K562 (cell line): Measurements from ENCODE around the gene UTP11. TPM values are rescaled to one million over a fixed set of nuclear protein-coding genes. Genes with fewer than 3 reads are reported as not detected.

Experiments
- ATAC-seq: fragments of 200-7000 bp; cut with Tn5 transposase; 3 replicates; pipeline ENCODE4 v1.9.1; 2020; ENCODE audit warnings: moderate library complexity
- BruUV-seq: library from RNA; stranded (reverse); fragments of 400-500 nt; replicated peaks from 2 replicates; lab custom pipeline; 2021; lab: Mats Ljungman, UMichigan
- CTCF ChIA-PET: fragments of 300-600 bp; formaldehyde crosslinking; extraction: SDS; loops from one replicate; lab custom pipeline; 2021; ENCODE audit warnings: low intra/inter-chr PET ratio; lab: Yijun Ruan, JAX
- POLR2A ChIA-PET: fragments of 300-600, 350-650 bp; sonication (Branson Sonifier 250); formaldehyde crosslinking; extraction: SDS; loops from one replicate; lab custom pipeline; 2021; ENCODE audit warnings: antibody characterized with exemption, inconsistent platforms; lab: Yijun Ruan, JAX
- DNase-seq, 4 experiments: peaks; one replicate each; pipeline versions ENCODE4 v3.0.0 to v3.0.0-alpha.2; 2011 to 2018; ENCODE audit warnings: low spot score in 3 of 4, mixed read lengths in 3 of 4; ENCODE audit errors: extremely low read depth in 1 of 4
- FAIRE-seq: peaks from 2 replicates; lab custom pipeline; 2011; peaks lifted over from hg19 to GRCh38; lab: Jason Lieb, UNC
- H2AFZ ChIP-seq: 2 replicates; pipeline ENCODE4 v1.6.0; 2011; ENCODE audit warnings: low read depth, low read length, control low read depth, inconsistent platforms
- H3K27ac ChIP-seq: fragments of 200-600 bp; 3 replicates; pipeline ENCODE4 v1.8.0; 2011; ENCODE audit warnings: low read depth, mild to moderate bottlenecking, control low read depth, inconsistent platforms, low read length, moderate library complexity, mixed read lengths; ENCODE audit errors: extremely low read depth
- H3K27me3 ChIP-seq, 2 experiments: fragments of 300-600 bp in 1 of 2; 2 replicates in 1 of 2; 3 replicates in 1 of 2; pipeline versions ENCODE4 v1.6.0 to v1.8.0; 2011; ENCODE audit warnings: inconsistent platforms in 2 of 2, low read length in 2 of 2, mild to moderate bottlenecking in 1 of 2, mixed read lengths in 1 of 2, moderate library complexity in 1 of 2; ENCODE audit not compliant: control insufficient read depth in 2 of 2, insufficient read depth in 2 of 2
- H3K36me3 ChIP-seq: fragments of 300-600 bp; 3 replicates; pipeline ENCODE4 v1.8.0; 2011; ENCODE audit warnings: mild to moderate bottlenecking, low read length, inconsistent platforms; ENCODE audit not compliant: control insufficient read depth, insufficient read depth
- H3K4me1 ChIP-seq, 2 experiments: fragments of 200-600 bp in 1 of 2; replicated peaks in 1 of 2; 2 replicates in 1 of 2; 3 replicates in 1 of 2; pipeline versions ENCODE4 v1.5.1 to v1.8.0; 2011; ENCODE audit warnings: inconsistent platforms in 2 of 2, low read length in 2 of 2, mild to moderate bottlenecking in 1 of 2, mixed read lengths in 1 of 2, moderate library complexity in 1 of 2; ENCODE audit not compliant: control insufficient read depth in 2 of 2, insufficient read depth in 2 of 2
- H3K4me2 ChIP-seq: 2 replicates; pipeline ENCODE4 v1.6.1; 2011; ENCODE audit warnings: low read length, control low read depth, inconsistent platforms, mixed read lengths; ENCODE audit not compliant: insufficient read depth
- H3K4me3 ChIP-seq: fragments of 200-600 bp; sonication (generic), shearing (Covaris generic); 2 replicates; pipeline ENCODE4 v1.5.1; 2016; ENCODE audit warnings: control low read depth, inconsistent platforms
- H3K79me2 ChIP-seq: fragments of 200-600 bp; 3 replicates; pipeline ENCODE4 v1.8.0; 2011; ENCODE audit warnings: low read length, inconsistent platforms; ENCODE audit not compliant: control insufficient read depth, insufficient read depth
- H3K9ac ChIP-seq, 2 experiments: 2 replicates each; pipeline versions ENCODE4 v1.6.0 to v1.6.1; 2011; ENCODE audit warnings: low read depth in 2 of 2, low read length in 2 of 2, control low read depth in 1 of 2, inconsistent platforms in 1 of 2, mild to moderate bottlenecking in 1 of 2, mixed read lengths in 1 of 2; ENCODE audit not compliant: insufficient read depth in 1 of 2
- H3K9me1 ChIP-seq: one replicate; pipeline ENCODE4 v1.6.0; 2011; ENCODE audit warnings: inconsistent platforms, mild to moderate bottlenecking, low read length, moderate library complexity; ENCODE audit not compliant: control insufficient read depth, insufficient read depth
- H3K9me3 ChIP-seq: replicated peaks from 2 replicates; pipeline ENCODE4 v1.5.1; 2011; ENCODE audit warnings: low read depth, low read length, inconsistent platforms; ENCODE audit not compliant: control insufficient read depth, insufficient read depth
- H4K20me1 ChIP-seq: replicated peaks from 2 replicates; pipeline ENCODE4 v1.6.1; 2011; ENCODE audit warnings: low read length, inconsistent platforms, mixed read lengths; ENCODE audit not compliant: control insufficient read depth, insufficient read depth
- ATF1 ChIP-seq, 2 experiments: fragments of 450-650 bp in 1 of 2; IDR thresholded peaks; 2 replicates each; pipeline ENCODE4 v1.6.1; 2016; ENCODE audit warnings: missing compliant biosample characterization in 1 of 2, missing genetic modification characterization in 1 of 2
- FOS ChIP-seq: IDR thresholded peaks from 3 replicates; pipeline ENCODE4 v1.6.1; 2011; ENCODE audit not compliant: insufficient read length; ENCODE audit errors: extremely low read depth
- FOSL1 ChIP-seq: fragments of 200-800 bp; sonication (Bioruptor generic); conservative IDR thresholded peaks from 2 replicates; pipeline ENCODE4 v1.6.1; 2016; ENCODE audit warnings: missing genetic modification characterization, missing compliant biosample characterization
- HMGN3 ChIP-seq: IDR thresholded peaks from 2 replicates; pipeline ENCODE4 v1.6.1; 2011; ENCODE audit warnings: borderline replicate concordance, low read depth, mild to moderate bottlenecking, mixed read lengths, low read length; ENCODE audit not compliant: insufficient read length; ENCODE audit errors: extremely low read depth
- JUND ChIP-seq, 2 experiments: IDR thresholded peaks; 2 replicates in 1 of 2; 3 replicates in 1 of 2; pipeline ENCODE4 v1.6.1; 2011; ENCODE audit warnings: borderline replicate concordance in 2 of 2, low read depth in 2 of 2, low read length in 2 of 2, improper control_type of control experiment in 1 of 2, missing biosample characterization in 1 of 2, missing genetic modification characterization in 1 of 2, missing genetic modification reagents in 1 of 2
- NFE2 ChIP-seq: IDR thresholded peaks from 2 replicates; pipeline ENCODE4 v1.6.1; 2014; ENCODE audit warnings: antibody characterized with exemption, low read depth
- POLR2G ChIP-seq: fragments of 200-400 bp; formaldehyde crosslinking; IDR thresholded peaks from 2 replicates; pipeline ENCODE4 v1.6.1; 2017; ENCODE audit warnings: low read depth, mild to moderate bottlenecking, antibody characterized with exemption, low read length, moderate library complexity
- POLR3G ChIP-seq: IDR thresholded peaks from 2 replicates; pipeline ENCODE4 v1.6.1; 2011; ENCODE audit not compliant: insufficient read length, insufficient replicate concordance; ENCODE audit errors: extremely low read depth
- RAD21 ChIP-seq, 2 experiments: fragments of 250-450 bp in 1 of 2; fragments of 450-650 bp in 1 of 2; sonication (Bioruptor Pico) in 1 of 2; formaldehyde crosslinking in 1 of 2; IDR thresholded peaks in 1 of 2; conservative IDR thresholded peaks in 1 of 2; 2 replicates each; pipeline versions ENCODE4 v1.4.0 to v1.8.0; 2020 to 2022; ENCODE audit warnings: mild to moderate bottlenecking in 2 of 2, moderate library complexity in 1 of 2
- RBFOX2 ChIP-seq: fragments of 200-400 bp; formaldehyde crosslinking; IDR thresholded peaks from 2 replicates; pipeline ENCODE4 v1.6.1; 2017; ENCODE audit warnings: low read depth, mild to moderate bottlenecking, low read length, moderate library complexity
- RCOR1 ChIP-seq, 2 experiments: IDR thresholded peaks; 2 replicates each; pipeline ENCODE4 v1.6.1; 2012; ENCODE audit warnings: low read depth in 2 of 2, low read length in 2 of 2, borderline replicate concordance in 1 of 2, improper control_type of control experiment in 1 of 2
- SMAD4 ChIP-seq: fragments of 250-450 bp; sonication (Bioruptor Pico); conservative IDR thresholded peaks from 2 replicates; pipeline ENCODE4 v1.8.0; 2021; ENCODE audit warnings: inconsistent platforms, mild to moderate bottlenecking, moderate library complexity
- VEZF1 ChIP-seq: fragments of 200-800 bp; sonication (Bioruptor generic); IDR thresholded peaks from 2 replicates; pipeline ENCODE4 v1.6.1; 2017; ENCODE audit warnings: missing genetic modification characterization, missing compliant biosample characterization
- ZNF140 ChIP-seq: fragments of 250-450 bp; sonication (Bioruptor Pico); IDR thresholded peaks from 2 replicates; pipeline ENCODE4 v1.8.0; 2021; ENCODE audit warnings: moderate library complexity, mild to moderate bottlenecking, inconsistent platforms
- WGBS: fragments of 100-300 bp; shearing (Covaris generic); methylation state at CpG from one replicate; pipeline ENCODE4 v1.1.6; 2016; ENCODE audit warnings: low coverage, mixed read lengths; ENCODE audit not compliant: insufficient coverage; ENCODE audit errors: missing lambda C conversion rate; 5-methylcytosine and 5-hydroxymethylcytosine counted together
- in situ Hi-C: fragments of 300-500 bp; cut with MboI; formaldehyde crosslinking; loops from 4 replicates; pipeline ENCODE4 v1.15.0; 2018; ENCODE audit warnings: inconsistent platforms, mixed read lengths
- intact Hi-C: fragments of 100-400 bp; cut with micrococcal nuclease; formaldehyde crosslinking; loops from 2 replicates; pipeline ENCODE4 v1.14.2; 2022
- polyA plus RNA-seq, 8 experiments: library from polyadenylated mRNA; depleted of rRNA in 4 of 8; stranded (reverse) in 5 of 8; unstranded in 3 of 8; fragments of >200 nt; fragmentation: Nextera tagmentation in 2 of 8; fragmentation: Illumina TruSeq in 1 of 8; extraction: Ambion mirVana in 2 of 8; extraction: Trizol in 1 of 8; gene quantifications; 2 replicates each; pipeline versions ENCODE4 v1.2.1 to v1.2.3, GENCODE V29; 2011 to 2014; ENCODE audit warnings: inconsistent platforms in 1 of 8, missing spikeins in 1 of 8
- total RNA-seq, 7 experiments: library from RNA; depleted of rRNA in 6 of 7; stranded (reverse); fragments of >200 nt in 6 of 7; fragmentation: Illumina TruSeq in 2 of 7; extraction: Trizol in 2 of 7; gene quantifications; 2 replicates each; pipeline versions ENCODE4 v1.2.1 to v1.2.3, GENCODE V29; 2011 to 2021; ENCODE audit warnings: low replicate concordance in 1 of 7
- TF ChIP-seq, protein P1 (sequence below): fragments of 250-450 bp; sonication (Bioruptor Pico); IDR thresholded peaks from 2 replicates; pipeline ENCODE4 v1.8.0; 2021; ENCODE audit warnings: borderline replicate concordance, mild to moderate bottlenecking, moderate library complexity; ENCODE audit not compliant: poor library complexity, severe bottlenecking
- TF ChIP-seq, protein P2 (sequence below): IDR thresholded peaks from 3 replicates; pipeline ENCODE4 v1.6.1; 2011; ENCODE audit warnings: borderline replicate concordance, mild to moderate bottlenecking; ENCODE audit not compliant: insufficient read length, insufficient read depth

Gene UTP11
- total and polyA plus RNA-seq, 9 of the 15 experiments (the other 6 are each of a cell fraction or from before 2014, with no cell fraction given), result 91.1 to 378 (median 221) TPM

DNA sequence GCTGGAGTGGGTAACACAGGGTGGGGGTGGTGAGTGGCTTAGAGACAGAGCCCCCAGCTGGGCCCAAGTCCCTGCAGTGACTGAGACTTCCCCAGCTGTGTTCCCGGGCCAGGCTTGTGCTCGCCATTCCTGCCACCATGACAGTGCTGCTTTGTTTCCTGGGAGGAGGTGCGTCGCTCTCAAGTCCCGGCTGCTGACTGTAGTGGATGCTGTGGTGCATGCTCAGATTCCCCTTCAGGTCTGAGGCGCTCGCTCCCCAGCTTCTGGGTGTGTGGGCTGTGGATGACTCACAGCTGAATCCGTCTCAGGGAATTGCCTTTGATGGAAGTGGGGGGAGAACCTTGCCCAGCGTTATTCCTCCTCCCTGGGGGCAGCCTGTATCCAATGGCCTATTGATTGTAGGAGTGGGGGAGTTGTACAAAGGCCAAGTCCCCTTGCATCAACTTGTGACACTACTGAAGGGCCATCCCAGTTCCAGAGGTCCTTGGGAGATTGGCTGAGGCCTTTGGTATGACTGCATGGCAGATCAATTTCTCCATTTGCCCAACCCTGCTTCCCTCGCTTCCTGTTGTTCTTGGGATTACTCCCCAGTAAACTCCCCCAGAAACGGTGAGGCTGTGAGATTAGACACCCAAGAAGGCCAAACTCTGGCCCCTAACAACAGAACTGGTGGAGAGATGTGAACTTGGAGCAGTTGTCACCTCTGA is 51.8 kb downstream of the UTP11 start:
- POLR2A ChIA-PET, result interaction anchor here (0.6 to 1.7 kb wide), 4 partner anchors 11 to 463 kb away, joined by 3 to 10 read pairs (median 4); no protein-coding TSS in a partner anchor
- TF ChIP-seq POLR3G (no peak), POLR2G (peak; percentile 34; the same call in 1 of the 2 replicates), HMGN3 (no peak), ATF1 (CRISPR knock-in tag; IDR thresholded peaks at IDR 0.05) (no peak), ATF1 (tag; IDR thresholded peaks at IDR 0.05) (0 out of 2 replicates have a peak, but pooled peaks have one; percentile 18), VEZF1 (CRISPR knock-in tag) (peak; percentile 77), NFE2 (peak; percentile 58), JUND (IDR thresholded peaks at IDR 0.05; ENCODE audit: borderline replicate concordance, low read depth, low read length) (peak; percentile 85), JUND (tag; IDR thresholded peaks at IDR 0.05; ENCODE audit: borderline replicate concordance, low read depth, low read length) (peak; percentile 73; the same call in 1 of the 3 replicates), ZNF140 (no peak), RBFOX2 (peak; percentile 40; the same call in 1 of the 2 replicates), RAD21 (CRISPR knock-in tag; conservative IDR thresholded peaks at IDR 0.05 in 1 of 2, IDR thresholded peaks at IDR 0.05 in 1 of 2) (0 out of 4 replicates have a peak, but pooled peaks of 1 of the 2 experiments have one; percentile 9), FOS (peak; percentile 35), FOSL1 (tag) (peak; percentile 90), RCOR1 (IDR thresholded peaks at IDR 0.05; ENCODE audit: borderline replicate concordance in 1 of 2, low read depth in 2 of 2, low read length in 2 of 2) (peak in 1 of 2 experiments; percentile 52; a peak in 2 of 4 replicates), SMAD4 (CRISPR knock-in tag) (0 out of 2 replicates have a peak, but pooled peaks have one; percentile 21)
- TF ChIP-seq, protein P1, sequence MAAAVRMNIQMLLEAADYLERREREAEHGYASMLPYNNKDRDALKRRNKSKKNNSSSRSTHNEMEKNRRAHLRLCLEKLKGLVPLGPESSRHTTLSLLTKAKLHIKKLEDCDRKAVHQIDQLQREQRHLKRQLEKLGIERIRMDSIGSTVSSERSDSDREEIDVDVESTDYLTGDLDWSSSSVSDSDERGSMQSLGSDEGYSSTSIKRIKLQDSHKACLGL (CRISPR knock-in tag), result no peak
- TF ChIP-seq, protein P2, sequence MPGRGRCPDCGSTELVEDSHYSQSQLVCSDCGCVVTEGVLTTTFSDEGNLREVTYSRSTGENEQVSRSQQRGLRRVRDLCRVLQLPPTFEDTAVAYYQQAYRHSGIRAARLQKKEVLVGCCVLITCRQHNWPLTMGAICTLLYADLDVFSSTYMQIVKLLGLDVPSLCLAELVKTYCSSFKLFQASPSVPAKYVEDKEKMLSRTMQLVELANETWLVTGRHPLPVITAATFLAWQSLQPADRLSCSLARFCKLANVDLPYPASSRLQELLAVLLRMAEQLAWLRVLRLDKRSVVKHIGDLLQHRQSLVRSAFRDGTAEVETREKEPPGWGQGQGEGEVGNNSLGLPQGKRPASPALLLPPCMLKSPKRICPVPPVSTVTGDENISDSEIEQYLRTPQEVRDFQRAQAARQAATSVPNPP, result no peak

More for the DNA sequence above, 51.8 kb downstream of the UTP11 start:
- no peaks in the 10 kb centered on the region for H3K9me3 ChIP-seq
- no peak overlapping the region for H3K27ac ChIP-seq
- BruUV-seq, result no TSS peak
- no peak overlapping the region for H3K4me3 ChIP-seq
- peaks cover 5 to 24% of the 10 kb centered on the region in 2 experiments; a peak in 4 of 5 replicates for H3K4me1 ChIP-seq
- intact Hi-C loops, result no loop called here
- 5% methylated on average over 11 of the region's 11 CpGs for whole genome bisulfite sequencing
- in situ Hi-C loops, result no loop called here
- H4K20me1 ChIP-seq, result no peaks in the 10 kb centered on the region
- H3K9me1 ChIP-seq, result no peaks in the 10 kb centered on the region
- peak overlapping the region in 1 of 2 experiments; percentile 74; a peak in 2 of 4 replicates for H3K9ac ChIP-seq
- FAIRE-seq, result peak; percentile 94
- no peaks in the 10 kb centered on the region for H3K79me2 ChIP-seq
- peak overlapping the region; percentile 49 for H3K4me2 ChIP-seq
- ATAC-seq, result peak; percentile 83
- peak; percentile 65 to 78 (median 70) for DNase-seq
- peaks cover 4 to 29% of the 10 kb centered on the region in 2 experiments; a peak in 2 of 5 replicates for H3K27me3 ChIP-seq
- CTCF ChIA-PET, result no interaction called here
- H3K36me3 ChIP-seq, result no peaks in the 10 kb centered on the region
- H2AFZ ChIP-seq, result peak overlapping the region; percentile 49
